ENCODE results near the gene TMEM132C.

- TF ChIP-seq, protein P1, sequence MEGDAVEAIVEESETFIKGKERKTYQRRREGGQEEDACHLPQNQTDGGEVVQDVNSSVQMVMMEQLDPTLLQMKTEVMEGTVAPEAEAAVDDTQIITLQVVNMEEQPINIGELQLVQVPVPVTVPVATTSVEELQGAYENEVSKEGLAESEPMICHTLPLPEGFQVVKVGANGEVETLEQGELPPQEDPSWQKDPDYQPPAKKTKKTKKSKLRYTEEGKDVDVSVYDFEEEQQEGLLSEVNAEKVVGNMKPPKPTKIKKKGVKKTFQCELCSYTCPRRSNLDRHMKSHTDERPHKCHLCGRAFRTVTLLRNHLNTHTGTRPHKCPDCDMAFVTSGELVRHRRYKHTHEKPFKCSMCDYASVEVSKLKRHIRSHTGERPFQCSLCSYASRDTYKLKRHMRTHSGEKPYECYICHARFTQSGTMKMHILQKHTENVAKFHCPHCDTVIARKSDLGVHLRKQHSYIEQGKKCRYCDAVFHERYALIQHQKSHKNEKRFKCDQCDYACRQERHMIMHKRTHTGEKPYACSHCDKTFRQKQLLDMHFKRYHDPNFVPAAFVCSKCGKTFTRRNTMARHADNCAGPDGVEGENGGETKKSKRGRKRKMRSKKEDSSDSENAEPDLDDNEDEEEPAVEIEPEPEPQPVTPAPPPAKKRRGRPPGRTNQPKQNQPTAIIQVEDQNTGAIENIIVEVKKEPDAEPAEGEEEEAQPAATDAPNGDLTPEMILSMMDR (IDR thresholded peaks at IDR 0.05): no peak
- no peak for TF ChIP-seq POLR2A (IDR thresholded peaks at IDR 0.05)
These were observed 319.6 kb downstream of the TMEM132C start for GRCh38 chr12:128586451-128587029.
